HG03064 (cell line): ENCODE data around the gene SDK1.

Experiments used
- ATAC-seq: cut with Tn5 transposase; IDR thresholded peaks from one replicate; pipeline ENCODE4 v1.9.1; 2021; ENCODE audit warnings: low read depth; ENCODE audit not compliant: unreplicated experiment

SDK1 gene

DNA sequence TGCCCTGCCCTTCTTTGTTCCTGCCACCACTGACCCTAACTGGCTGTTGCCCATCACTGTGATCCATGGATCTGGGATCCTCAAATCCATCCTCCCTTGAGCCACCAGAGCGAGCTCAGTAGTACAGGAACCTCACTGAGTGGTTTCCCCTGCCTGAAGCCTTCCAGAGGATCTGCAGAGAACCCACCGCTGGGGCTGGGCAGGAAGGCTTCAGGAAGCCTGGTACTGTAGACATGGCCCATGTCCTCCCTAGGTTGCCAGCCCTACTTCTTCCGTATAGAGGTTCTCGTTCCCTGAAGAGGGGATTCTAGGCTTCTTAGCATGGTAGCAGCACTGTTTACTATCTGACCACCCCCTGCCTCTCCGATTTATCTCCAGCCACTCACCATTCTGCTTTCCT, 693.7 kb downstream of the SDK1 start:
- ATAC-seq, result no peak

DNA sequence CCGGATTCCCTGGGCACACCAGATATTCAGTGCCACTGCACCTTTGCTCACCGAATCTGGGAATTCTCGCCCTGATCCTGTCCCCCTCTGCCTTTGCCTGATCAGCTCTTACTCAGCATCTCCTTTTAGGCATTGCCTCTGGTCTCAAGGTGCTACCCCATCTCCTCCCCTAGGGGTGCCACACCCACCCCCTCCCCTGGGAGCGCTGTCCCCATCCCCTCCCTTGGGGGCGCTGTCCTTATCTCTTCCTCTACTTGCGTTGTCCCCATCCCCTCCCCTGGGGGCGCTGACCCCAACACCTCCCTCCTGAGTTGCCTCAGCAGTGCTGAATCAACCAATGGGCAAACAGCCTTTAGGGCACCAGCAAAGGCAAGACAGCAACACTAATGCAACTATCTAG, 694.1 kb downstream of the SDK1 start:
- ATAC-seq, result no peak

DNA sequence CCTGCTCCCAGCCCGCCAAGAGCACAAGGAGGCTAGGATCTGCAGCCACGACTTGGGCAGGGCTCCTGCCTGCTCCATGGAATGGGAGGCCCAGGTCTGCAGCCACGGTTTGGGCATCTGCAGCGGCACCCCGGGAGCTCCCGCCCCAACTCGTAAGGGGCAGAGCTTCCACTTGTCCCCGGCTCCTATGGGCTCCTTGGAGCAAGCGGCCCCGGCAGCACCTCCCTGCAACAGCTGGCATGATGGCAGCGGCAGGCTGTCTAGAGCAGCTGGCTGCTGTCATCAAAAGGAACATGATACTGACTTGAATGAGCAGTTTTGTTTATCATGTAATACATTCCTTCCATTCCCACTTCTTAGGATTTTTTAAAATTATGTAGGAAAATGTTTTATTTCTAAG, 697.0 kb downstream of the SDK1 start:
- no peak for ATAC-seq

DNA sequence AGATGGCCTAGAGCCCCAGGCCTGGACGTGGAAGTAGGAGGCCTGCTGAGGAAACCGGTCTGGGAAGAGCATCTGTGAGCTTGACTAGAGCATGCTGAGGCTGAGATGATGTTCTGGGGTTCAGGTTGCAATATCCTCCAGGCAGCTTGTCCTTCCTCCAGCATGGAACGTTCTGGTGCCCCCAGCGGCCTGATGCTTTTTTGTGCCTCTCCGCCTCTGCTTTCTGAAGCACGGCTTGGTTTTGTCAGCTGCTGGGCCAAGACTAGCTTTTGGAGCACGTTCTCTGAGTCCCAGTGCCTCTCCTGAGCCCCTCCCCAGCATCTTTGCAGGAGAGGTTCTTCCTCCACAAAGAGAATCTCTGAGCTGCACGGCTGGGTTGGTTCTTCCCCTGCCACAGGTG, 699.1 kb downstream of the SDK1 start:
- ATAC-seq, result no peak

DNA sequence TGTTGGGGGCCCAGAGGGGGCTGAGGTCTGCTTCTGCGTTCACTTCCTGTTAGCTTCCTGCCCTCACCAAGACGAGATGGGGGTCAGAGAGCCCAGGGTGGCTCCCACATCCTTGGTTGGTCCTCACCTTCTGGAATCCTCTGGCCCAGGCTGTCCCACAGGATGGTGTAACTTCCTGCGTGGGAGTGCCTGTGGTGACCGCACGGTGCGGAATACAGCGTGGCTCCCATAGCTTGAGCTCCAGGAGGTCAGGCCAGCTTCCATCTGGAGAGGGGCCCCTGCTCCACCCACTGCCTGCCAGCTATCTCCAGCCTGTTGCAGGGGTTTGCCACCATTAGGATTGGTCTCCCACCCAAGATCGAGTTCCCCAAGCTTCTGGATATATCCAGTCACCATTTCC, 699.9 kb downstream of the SDK1 start:
- no peak for ATAC-seq

DNA sequence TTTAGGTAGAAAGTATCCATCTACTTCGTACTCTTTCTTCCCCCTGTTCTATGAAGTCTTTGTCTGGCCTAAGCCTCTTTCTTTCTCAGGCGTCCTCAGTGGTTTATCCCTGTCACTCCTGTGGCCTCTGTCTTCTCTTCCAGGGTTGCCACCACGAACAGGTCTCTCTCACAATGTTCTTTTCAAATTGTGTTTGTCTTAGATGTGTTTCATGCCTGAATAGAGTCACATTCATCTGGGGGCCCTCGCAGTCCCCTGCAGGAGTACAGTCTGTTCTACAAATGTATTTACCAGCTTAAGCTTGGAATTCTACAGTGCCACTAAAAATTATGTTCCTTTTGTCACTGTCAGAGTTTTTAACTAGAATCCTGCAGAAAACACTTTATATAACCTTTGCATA, 700.7 kb downstream of the SDK1 start:
- no peak for ATAC-seq

DNA sequence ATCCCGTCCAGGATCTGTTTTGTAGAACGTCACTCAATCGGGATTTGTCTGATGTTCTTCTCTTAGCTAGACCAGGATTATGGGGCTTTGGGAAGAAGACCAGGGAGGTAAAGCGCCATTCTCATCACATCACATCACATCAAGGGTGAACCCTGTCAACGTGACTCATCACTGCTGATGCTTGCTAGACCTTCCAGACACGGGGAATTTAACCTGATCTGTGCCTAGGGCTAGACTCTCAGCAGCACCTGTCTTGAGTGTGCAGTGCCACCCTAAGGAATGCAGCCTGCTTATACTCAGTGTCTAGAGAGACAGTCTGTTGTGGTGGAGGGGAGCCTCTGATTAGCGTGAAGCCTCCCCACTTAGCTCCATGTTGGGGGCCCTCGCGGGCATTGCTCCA, 702.5 kb downstream of the SDK1 start:
- ATAC-seq, result no peak

DNA sequence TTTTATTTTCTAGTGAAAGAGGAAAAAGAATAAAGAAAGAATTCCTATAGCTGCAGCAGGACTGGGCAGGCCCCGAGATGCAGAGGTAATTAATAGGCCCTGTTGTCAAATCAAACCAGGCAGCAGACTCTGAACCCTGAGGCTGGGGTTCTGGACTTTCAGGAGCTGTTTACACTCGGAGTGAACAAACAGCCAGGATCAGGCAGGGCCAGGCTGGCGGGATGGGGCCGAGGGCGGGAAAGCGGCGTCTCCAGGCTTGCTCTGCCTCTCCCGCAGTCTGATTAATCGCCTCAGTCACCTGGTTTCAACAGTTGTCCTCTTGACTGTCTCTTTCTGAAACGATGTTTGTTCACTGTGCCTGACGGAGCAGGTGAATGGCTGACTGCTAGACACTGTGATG, 705.6 kb downstream of the SDK1 start:
- ATAC-seq, result no peak

DNA sequence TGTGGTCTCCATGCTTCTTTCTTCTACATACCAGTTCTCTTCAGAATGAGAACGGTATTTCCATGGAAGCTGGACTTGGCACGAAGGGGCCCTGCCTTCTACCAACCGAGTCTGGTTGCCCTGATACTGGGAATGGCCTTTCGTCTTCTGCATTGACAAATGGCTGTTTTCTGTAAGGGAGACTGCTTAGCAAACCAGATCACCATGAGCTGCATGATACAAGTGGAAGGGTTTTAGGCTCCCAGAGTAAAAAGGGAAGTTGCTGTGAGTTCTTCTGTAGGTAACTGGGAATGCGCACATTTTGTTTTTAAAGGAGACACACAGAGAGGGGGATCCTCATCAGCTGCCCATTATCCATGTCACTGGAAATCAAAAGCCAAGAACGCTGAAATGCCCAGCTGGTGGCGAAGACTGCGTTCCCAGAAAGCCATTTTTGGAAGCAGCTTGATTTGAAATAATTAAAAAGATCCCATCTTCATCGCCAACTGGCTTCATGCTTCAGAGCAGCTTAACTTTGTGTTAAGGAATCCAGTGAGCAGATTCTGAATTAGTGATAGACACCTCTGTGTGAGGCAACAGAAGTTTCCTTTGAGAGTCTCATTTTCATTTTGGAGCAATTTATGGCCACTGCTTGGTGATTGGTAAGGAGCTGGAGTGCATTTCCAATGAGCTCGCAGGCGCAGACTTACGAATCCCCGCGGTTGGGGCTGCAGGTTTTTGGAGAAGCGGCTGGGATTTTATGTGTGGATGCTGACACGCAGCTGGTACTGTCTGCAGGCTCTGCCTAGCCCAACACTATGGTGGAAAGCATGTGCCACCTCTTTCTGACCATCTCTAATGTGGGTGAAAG, 708.4 kb downstream of the SDK1 start:
- no peak for ATAC-seq

DNA sequence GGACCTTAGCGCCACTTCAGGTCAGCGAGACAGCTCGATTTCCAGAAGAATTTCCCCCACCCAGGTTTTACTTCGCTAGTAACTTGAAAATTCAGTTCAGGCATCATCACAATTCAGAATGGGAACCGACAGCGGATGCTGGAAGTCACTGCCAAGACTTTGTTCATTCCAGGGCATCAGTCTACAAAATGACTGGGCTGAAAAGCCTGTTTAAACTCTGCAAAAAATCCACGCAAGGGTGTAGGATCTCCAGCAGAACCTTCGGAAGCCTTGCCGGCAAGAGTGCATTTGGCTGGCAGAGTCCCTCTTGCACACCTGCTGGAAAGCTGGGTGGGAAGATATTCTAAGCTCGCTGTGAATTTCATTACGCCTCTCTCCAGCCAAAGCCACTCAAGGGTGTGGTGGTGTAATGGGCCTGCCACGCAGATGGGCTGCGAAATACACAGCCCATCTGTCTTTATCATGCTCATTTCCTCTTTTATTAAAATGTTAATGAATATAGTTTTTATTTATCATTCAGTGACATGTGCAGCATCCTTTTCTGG, 709.1 kb downstream of the SDK1 start:
- no peak for ATAC-seq

DNA sequence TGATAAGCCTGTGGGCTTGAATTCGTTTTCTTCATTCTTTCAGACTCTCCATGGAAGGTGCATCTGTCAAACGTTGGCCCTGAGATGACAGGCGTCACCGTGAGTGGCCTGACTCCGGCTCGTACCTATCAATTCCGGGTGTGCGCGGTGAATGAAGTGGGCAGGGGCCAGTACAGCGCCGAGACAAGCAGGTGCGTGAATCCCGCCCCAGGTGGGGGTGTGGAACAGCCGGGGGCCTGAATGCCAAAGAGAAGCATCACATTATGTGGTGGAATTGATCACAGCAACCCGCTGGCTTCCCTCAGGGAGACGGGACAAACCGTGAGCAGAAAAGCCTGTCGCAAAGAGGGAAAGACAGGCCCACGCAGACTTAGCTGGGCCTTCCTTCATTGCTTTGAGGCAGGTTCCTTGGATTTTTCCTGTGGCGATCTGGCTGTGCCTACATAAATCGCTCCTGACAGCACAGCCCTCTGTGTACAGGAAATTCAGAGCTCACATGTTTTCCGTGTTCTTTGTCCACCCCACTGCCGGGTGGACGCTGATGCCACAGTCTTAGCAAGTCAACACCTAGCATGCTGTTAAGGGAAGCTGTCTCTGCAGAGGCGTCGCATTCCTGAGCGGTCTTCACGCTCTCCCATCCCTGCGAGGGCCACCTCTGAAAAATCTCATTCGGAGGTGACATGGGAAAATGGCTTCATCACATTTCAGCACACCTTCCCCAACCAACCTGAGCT, 710.0 kb downstream of the SDK1 start:
- no peak for ATAC-seq

DNA sequence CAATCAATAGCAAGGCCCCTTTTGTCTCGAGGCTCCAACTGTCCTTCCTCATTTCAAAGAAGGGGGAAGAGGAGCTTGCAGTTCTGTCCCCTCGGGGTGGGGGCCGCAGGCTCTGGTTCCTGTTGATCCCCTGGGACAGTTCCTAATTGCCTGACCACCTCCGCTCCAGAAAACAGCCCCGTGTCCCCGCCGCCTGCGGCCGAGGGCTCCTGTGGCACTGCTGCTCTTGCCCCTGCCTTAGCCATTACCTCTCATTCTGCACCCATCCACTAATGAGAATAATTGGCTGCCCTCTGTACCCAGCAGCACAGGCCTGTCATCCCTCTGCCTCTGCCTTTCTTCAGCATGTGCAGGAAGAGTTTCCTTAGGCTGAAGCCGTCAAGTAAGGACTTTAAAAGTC, 712.7 kb downstream of the SDK1 start:
- ATAC-seq, result no peak

DNA sequence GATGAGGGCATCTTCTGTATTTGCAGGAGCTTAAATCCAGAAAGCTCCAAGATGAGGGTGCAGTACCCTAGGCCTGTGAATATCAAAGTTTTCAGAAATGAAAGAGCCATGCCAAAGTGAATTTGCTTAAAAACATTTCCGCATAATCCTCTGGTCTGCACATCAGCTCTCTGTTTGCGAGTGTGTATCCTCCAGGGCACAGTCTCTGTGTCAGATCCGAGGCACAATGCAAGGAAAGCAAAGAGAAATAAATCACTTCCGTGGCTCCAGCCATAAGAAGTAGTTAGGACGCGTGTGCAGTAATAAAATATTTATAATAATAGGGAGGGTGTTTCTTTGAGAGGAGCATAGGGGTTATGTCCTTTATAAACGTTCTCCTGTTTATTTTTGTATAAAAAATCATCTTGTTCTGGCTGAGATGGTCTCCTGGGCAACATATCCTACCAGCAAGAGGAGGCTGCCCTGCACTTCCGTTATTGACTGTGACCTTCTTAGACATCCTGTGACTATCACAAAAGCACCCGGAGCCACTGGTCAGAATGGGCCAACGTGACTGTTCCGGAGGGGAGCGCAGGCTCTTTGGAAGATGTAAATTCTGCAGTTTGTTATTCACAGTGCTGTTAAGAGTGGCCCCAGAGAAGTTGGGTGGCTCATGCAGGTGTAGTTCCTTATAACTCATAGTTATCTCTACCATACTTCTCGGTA, 713.4 kb downstream of the SDK1 start:
- ATAC-seq, result no peak

DNA sequence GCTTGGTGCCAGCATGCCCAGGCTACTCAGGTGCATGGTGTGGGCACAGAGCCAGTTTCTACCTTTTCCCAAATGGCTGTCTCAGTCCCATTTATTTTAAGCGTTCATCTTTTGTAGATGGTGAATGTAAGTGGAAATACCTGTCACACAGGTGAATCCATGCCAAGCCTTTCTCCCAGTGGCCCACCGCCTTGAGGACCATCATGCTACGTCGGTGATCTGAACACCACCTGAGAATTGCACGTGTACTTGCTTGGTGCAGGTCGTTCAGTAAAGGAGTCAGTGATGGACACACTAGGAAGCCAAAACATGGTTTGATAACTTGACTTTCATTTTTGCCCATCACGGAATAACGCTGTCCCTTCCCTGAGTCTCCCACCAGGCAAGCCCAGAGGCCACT, 714.3 kb downstream of the SDK1 start:
- ATAC-seq, result no peak

DNA sequence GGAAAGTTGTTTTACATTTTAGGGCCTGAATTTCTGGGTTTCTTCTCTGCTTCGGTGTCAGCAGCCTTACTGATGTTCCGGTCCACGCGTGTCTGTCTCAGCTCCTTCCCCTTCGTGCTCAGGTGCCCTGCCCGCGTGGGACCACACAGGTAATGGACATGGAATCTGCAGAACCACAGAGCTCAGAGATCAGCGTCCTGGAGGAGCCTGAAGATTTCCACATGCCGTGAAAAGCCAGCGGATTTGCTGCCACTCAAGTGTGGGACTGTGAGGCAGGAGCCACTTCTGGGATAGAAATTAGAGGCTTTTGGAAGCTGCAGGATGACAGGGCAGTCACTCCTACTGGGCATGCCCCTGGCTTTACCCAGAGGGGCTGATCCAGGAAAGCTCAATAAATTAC, 714.9 kb downstream of the SDK1 start:
- no peak for ATAC-seq

DNA sequence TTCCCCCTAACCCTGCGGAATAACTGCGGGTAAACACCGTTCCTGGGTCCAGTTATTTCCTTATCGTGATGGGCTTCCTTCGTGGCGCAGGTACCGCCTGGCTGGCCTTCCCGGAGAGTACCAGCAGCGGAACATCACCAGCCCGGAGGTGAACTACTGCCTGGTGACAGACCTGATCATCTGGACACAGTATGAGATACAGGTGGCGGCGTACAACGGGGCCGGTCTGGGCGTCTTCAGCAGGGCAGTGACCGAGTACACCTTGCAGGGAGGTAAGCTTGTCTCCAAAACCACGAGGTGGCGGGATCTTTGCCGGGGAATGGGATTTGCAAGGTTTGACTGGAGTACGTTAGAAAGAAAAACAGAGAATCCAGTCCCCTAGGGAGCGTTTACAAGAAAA, 716.0 kb downstream of the SDK1 start:
- no peak for ATAC-seq

DNA sequence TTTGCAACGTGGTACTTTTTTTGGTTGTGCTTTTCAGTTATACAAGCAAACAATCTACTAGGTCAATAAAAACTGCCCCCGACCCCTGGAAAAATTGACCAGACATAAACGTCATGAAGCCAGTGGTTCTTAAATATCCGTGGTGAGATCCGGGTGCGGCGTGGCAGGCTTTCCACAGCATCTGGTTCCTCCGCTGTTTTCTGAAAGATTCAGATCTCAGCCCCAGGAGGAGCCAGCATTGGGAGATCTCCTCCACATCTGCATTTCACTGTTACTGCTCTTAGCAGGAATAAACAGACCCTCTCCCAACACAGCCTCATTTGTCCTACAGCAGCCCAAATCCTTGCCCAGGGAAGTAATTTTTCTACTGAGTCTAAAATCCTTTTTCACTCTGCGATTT, 716.7 kb downstream of the SDK1 start:
- no peak for ATAC-seq

DNA sequence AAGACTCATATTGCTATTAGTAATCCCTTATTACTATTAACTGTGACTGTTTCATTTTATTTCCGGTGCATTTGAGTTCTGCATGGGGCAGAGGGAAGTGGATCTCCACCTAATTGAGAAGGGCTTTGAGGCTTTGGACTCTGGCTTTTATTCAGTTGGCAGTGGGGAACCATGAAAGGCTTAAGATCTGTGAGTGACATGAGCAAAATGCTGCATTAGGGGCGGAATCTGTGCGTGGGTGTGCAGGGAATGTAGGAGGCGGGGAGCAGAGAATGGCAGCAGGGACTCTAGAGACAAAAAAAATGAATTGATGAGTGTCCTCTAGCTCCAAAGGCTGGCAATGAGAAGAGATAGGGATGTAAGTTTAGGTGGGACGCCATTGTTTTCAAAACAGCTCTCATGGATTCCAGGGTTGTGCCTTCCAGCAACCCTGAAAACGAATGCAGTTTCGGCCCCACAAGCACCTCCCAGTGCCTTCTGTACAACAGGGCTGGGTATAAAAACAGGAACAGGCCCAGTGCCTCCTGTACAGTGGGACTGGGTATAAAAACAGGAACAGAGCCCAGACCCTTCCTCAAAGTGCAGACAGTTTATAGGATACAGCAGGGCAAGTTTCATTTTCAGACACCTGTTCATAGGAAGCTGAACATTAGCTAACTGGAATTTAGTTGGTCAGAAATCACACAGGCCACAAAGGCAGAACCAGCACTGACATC, 717.7 kb downstream of the SDK1 start:
- no peak for ATAC-seq

DNA sequence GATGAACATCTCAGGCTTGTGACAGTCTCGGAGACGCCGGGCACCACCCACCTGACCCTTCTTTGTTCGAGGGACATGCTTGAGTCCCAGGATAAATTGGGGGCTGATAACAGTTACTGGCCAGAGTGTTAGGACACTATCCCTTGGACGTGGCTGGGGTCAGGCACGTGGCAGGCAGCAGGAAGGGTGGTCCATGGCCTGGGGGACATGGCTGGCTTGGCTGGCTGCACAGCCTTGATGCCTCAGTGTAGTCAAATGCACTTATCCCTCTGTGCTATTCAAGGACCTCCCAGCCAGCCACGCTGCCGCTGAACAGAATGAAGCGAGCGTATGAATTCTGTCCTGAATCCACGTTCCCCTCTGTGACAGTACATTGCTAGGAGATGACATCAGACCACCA, 719.0 kb downstream of the SDK1 start:
- ATAC-seq, result no peak

DNA sequence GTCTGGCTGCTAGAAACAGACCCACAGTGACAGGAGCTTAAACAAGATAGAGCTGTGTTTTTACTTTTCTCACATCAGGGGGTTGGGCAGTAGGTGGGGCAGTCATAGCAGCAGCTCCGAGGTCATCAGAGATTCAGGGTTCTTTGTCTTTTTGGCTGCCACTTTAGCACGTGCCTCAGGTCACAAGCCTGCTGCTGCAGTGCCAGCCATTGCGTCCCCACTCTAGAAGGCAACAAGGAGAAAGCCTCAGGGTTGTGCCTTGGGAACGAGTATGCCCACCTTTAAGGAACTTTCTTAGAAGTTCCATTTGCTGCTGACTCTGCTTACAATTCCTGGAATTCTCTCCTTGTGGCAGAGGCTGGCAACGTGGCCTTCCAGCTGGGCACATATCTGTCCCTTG, 720.4 kb downstream of the SDK1 start:
- ATAC-seq, result no peak

DNA sequence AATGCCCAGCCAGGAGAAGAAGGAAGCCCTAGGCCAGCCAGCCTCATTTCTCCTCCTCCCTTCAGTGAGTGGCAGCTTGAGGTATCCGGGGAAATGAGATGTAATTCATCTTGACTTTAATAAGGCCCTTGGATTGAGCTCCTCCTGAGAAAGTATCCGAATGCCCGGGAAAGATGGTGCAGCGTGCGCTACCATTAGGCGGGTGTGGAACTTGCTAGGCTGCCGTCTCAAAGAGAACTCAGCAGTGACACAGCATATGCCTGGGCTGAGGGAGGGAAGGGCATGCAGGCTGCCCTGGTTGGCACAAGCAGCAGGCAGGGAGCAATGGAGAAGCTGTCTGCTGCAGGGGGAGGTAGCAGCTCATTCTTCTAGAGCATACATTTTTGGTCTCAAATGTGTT, 721.2 kb downstream of the SDK1 start:
- no peak for ATAC-seq
